HUES48 (cell line): Measurements from ENCODE around the gene STOM.

ENCODE experiments used
- H3K27ac ChIP-seq: one replicate; pipeline ENCODE4 v1.7.0; 2013; ENCODE audit warnings: low read depth, low read length, inconsistent platforms
- H3K27me3 ChIP-seq: 2 replicates; pipeline ENCODE4 v1.6.1; 2013; ENCODE audit warnings: mild to moderate bottlenecking, low read length; ENCODE audit not compliant: control insufficient read depth, insufficient read depth
- H3K36me3 ChIP-seq: 2 replicates; pipeline ENCODE4 v1.6.1; 2013; ENCODE audit warnings: low read length; ENCODE audit not compliant: control insufficient read depth, insufficient read depth
- H3K4me1 ChIP-seq: 2 replicates; pipeline ENCODE4 v1.6.1; 2013; ENCODE audit warnings: mild to moderate bottlenecking, low read length; ENCODE audit not compliant: control insufficient read depth, insufficient read depth
- H3K4me3 ChIP-seq: 2 replicates; pipeline ENCODE4 v1.5.1; 2013; ENCODE audit warnings: mild to moderate bottlenecking, low read depth, low read length
- H3K9ac ChIP-seq: 2 replicates; pipeline ENCODE4 v1.6.1; 2013; ENCODE audit warnings: mild to moderate bottlenecking, low read depth, low read length, moderate library complexity
- H3K9me3 ChIP-seq: 2 replicates; pipeline ENCODE4 v1.6.1; 2013; ENCODE audit warnings: low read length; ENCODE audit not compliant: control insufficient read depth, insufficient read depth

Gene STOM

DNA sequence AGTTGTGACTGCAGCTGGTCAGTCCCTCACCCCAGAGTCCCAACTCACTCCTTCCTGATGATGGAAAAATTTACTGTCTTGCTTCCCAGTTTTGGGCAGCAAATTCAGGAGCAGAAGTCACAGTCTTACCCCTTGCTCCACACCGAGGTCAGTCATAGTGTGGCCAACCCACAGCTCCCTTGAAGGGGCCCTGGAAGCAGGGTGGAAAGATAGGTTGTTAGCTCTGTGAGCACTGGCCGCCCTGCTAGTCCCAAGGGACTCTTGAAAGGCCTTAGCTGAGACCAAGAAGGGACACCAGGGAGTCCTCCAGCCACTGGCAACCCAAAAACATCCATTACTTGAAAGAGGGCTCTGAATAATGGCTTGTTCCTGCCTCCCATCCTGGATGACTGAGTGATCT lies 62.1 kb downstream of the STOM start:
- peaks cover 4% of the 10 kb centered on the region; the same call in 1 of the 2 replicates for H3K36me3 ChIP-seq
- no peaks in the 10 kb centered on the region for H3K9me3 ChIP-seq
- peaks cover 3% of the 10 kb centered on the region; the same call in 1 of the 2 replicates for H3K4me1 ChIP-seq
- H3K27ac ChIP-seq: no peak overlapping the region
- no peak overlapping the region for H3K9ac ChIP-seq
- H3K27me3 ChIP-seq: no peaks in the 10 kb centered on the region
- H3K4me3 ChIP-seq: no peak overlapping the region

DNA sequence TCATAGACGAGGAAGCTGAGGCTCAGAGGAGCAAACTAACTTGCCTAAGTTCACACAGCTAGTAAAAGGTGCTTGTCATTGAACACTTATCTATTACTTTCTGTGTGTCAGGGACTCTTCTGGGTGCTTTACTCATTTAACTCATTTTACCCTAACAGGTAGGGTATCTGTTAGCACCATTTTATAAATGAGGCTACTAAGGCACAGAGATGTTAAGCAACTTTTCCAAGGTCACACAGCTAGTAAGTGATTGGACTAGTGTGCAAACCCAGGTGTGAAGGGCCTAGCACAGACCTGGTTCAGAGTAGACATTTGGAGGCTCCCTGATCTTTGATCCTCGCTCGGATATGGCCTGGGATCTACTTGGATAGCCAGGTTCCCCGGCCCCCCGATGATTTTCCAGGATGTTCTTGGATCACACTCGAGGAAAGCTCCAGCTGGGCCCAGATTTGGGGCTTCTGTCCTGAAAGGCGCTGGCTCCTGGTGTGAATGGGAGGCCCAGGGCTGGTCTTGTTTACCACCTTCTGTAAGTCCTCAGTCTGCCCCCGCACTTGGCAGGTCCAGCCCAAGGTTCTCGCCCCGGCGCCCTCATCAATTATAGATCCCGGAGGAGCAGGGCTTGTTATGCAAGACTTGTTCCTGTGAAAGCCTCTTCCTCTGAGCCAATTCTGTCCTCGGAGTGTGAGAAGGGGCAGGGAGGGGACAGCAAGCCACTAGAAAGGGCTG lies 64.6 kb downstream of the STOM start:
- Histone ChIP-seq H3K27me3 (peaks cover 22% of the 10 kb centered on the region), H3K27ac (no peak overlapping the region), H3K36me3 (peaks cover 4% of the 10 kb centered on the region; the same call in 1 of the 2 replicates), H3K4me1 (peaks cover 5% of the 10 kb centered on the region), H3K4me3 (no peak overlapping the region), H3K9me3 (no peaks in the 10 kb centered on the region), H3K9ac (no peak overlapping the region)

DNA sequence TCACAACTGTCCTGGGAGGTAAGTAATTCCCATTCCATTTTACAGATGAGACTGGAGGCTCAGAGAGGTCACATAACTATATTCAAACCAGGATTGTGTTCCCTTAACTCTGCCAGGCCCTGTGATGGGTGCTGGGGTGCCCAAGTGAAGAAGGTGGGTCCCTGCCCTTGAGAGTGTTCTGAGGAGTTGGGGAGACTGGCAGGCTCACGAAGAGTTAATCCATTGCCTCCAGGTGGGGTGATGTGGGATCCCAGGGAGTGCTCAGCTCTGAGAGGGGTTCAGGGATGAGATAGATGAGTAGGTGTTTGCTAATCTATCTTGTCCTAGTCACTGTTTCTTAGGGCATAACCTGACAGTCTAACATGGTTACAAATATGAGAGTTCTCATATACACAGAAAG lies 65.3 kb downstream of the STOM start:
- peaks cover 10% of the 10 kb centered on the region for H3K4me1 ChIP-seq
- no peak overlapping the region for H3K9ac ChIP-seq
- H3K27me3 ChIP-seq: peaks cover 29% of the 10 kb centered on the region
- peaks cover 4% of the 10 kb centered on the region; the same call in 1 of the 2 replicates for H3K36me3 ChIP-seq
- no peak overlapping the region for H3K27ac ChIP-seq
- H3K9me3 ChIP-seq: no peaks in the 10 kb centered on the region
- H3K4me3 ChIP-seq: no peak overlapping the region

- Histone ChIP-seq H3K4me1 (peaks cover 12% of the 10 kb centered on the region), H3K9ac (no peak overlapping the region), H3K27ac (no peak overlapping the region), H3K4me3 (no peak overlapping the region), H3K9me3 (no peaks in the 10 kb centered on the region), H3K36me3 (peaks cover 4% of the 10 kb centered on the region; the same call in 1 of the 2 replicates), H3K27me3 (peaks cover 36% of the 10 kb centered on the region)
Measured at GRCh38 chr9:121303456-121304451, 66.3 kb downstream of the STOM start.

DNA sequence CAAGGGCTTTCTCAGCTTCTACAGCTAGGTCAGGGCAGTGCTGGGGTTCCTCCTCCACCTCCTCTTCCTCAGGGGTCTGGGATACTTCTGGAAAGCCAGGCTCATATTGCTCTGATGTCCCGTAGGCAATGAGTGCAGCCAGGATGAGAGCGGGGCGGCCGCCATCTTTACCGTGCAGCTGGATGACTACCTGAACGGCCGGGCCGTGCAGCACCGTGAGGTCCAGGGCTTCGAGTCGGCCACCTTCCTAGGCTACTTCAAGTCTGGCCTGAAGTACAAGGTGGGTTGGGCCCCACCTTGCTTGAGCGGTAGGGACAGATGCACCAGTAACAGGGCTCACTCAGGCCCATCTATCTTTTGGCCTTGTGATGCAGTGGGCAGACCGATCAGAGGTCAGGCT lies 67.3 kb downstream of the STOM start:
- no peak overlapping the region for H3K27ac ChIP-seq
- peaks cover 36% of the 10 kb centered on the region for H3K27me3 ChIP-seq
- no peak overlapping the region for H3K9ac ChIP-seq
- no peak overlapping the region for H3K4me3 ChIP-seq
- peaks cover 21% of the 10 kb centered on the region for H3K4me1 ChIP-seq
- peaks cover 4% of the 10 kb centered on the region; the same call in 1 of the 2 replicates for H3K36me3 ChIP-seq
- no peaks in the 10 kb centered on the region for H3K9me3 ChIP-seq

DNA sequence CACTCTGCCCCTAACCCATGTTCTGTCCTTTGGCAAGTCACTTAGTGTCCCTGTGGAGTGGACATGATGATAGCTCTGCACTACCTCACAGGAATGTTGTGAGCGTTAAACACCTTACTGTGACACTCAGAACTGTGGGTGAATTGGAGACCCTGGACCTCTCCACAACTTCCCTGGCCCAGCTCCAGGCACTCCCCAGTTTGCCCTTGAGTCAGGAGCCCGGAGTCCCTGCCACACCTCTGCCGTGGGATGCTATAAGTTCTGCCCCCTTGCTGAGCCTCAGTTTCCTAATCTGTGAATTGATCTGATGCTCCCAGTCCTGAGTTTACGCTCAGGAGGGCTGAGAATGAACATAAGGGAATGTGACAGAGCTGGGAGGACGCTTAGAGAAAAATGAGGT lies 67.7 kb downstream of the STOM start:
- H3K4me3 ChIP-seq: no peak overlapping the region
- H3K36me3 ChIP-seq: peaks cover 4% of the 10 kb centered on the region; the same call in 1 of the 2 replicates
- H3K27ac ChIP-seq: no peak overlapping the region
- H3K9ac ChIP-seq: no peak overlapping the region
- H3K27me3 ChIP-seq: peaks cover 36% of the 10 kb centered on the region
- H3K4me1 ChIP-seq: peaks cover 24% of the 10 kb centered on the region
- H3K9me3 ChIP-seq: no peaks in the 10 kb centered on the region

DNA sequence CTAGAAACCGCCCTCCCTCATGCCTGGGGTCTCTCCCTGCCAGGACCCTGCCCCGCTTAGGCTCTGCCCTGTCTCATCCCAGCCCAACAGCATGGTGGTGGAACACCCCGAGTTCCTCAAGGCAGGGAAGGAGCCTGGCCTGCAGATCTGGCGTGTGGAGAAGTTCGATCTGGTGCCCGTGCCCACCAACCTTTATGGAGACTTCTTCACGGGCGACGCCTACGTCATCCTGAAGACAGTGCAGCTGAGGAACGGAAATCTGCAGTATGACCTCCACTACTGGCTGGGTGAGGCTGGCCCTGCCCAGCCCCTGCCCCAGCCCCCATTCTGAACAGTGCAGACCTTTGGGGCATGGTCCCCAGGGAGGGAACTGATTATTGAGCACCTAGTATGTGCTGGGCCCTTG lies 68.2 kb downstream of the STOM start:
- H3K9ac ChIP-seq: no peak overlapping the region
- no peaks in the 10 kb centered on the region for H3K9me3 ChIP-seq
- H3K4me3 ChIP-seq: no peak overlapping the region
- no peak overlapping the region for H3K27ac ChIP-seq
- peaks cover 4% of the 10 kb centered on the region; the same call in 1 of the 2 replicates for H3K36me3 ChIP-seq
- peaks cover 25% of the 10 kb centered on the region for H3K4me1 ChIP-seq
- H3K27me3 ChIP-seq: peaks cover 36% of the 10 kb centered on the region

DNA sequence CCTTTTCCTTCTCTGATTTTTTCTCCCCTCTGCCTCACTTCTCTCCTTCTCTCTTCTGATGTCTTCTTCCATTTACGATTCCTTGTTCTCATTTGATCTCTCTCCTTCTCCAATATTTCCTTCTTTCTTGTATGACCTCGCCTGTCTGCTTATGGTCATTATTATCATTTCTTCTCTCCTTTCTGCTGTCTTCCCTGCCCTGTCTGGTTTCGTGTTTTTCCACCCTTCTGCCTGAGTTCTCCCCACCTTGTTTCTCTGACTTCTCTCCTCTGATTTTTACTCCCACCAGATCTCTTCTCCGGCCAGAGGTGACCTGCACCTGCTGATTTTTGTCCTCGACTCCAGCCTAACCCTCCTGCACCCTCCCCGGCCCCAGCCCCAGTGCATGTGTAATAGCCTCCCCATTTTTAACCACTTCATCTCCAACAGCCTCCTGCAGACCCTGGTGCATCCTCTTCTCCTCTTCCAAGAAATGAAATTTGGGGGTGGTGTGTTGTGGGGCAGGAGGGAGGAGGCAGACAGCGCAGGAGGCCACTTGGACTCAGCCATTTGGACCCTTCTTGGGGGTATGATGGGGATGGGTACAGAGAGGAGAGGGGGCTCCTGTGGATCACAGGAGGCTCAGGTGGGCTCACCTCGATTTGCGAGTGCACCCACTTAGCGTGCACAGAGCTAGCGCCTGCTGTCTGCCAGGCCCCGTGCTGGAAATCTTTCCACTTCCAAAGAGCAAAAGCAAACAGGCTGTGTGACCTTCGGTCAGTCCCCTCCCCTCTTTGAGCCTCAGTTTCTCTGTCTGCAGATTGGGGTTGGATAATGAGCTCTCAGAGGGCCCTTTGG lies 69.5 kb downstream of the STOM start:
- peaks cover 4% of the 10 kb centered on the region; the same call in 1 of the 2 replicates for H3K36me3 ChIP-seq
- no peak overlapping the region for H3K27ac ChIP-seq
- no peaks in the 10 kb centered on the region for H3K9me3 ChIP-seq
- H3K9ac ChIP-seq: no peak overlapping the region
- peaks cover 36% of the 10 kb centered on the region for H3K27me3 ChIP-seq
- H3K4me1 ChIP-seq: peaks cover 22% of the 10 kb centered on the region
- H3K4me3 ChIP-seq: peak overlapping the region; percentile 62

DNA sequence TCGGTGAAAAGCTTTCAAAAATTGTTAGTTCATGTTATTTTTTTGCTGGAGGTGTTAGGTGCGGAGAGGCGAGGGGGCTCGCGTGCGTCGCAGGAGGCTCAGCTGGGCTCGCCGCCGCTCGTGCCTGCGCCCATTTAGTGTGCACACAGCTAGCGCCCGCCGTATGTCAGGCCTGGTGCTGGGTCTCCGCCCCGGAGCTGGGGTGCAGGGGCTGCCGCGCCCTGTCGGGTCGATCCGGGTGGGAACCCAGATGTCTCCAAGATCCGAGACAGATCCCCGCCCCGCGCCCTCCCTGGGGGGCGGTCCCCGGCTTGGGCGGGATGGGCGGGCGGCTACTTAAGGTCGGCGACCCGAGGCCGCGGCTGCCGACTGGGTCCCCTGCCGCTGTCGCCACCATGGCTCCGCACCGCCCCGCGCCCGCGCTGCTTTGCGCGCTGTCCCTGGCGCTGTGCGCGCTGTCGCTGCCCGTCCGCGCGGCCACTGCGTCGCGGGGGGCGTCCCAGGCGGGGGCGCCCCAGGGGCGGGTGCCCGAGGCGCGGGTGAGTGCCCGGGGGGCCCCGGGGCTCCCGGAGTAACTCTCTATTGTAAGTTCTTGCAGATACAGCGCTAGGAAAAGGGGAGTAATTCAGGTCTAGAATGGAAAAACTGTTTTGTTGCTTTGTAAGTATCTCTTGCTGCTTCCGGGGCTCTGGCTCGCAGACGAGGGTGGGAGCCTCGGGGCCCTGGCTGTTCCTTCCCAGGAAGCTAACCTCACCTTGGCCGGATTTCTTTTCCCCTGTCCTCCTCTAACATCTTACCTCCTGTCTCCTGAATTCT lies 70.4 kb downstream of the STOM start:
- Histone ChIP-seq H3K9ac (no peak overlapping the region), H3K27ac (peak overlapping the region; percentile 62), H3K36me3 (peaks cover 4% of the 10 kb centered on the region; the same call in 1 of the 2 replicates), H3K27me3 (peaks cover 36% of the 10 kb centered on the region), H3K4me3 (peak overlapping the region; percentile 62), H3K9me3 (no peaks in the 10 kb centered on the region), H3K4me1 (peaks cover 22% of the 10 kb centered on the region)
